ENCODE results near the gene GNA12. TPM values are rescaled to one million over a fixed set of nuclear protein-coding genes. Genes with fewer than 3 reads are reported as not detected.
A peak's percentile ranks its signal among the peaks of the same experiment; 100 is the strongest.

GNA12 gene
- total and polyA plus RNA-seq, 11 donors = 10.7 to 56.5 (median 34.9) TPM

DNA sequence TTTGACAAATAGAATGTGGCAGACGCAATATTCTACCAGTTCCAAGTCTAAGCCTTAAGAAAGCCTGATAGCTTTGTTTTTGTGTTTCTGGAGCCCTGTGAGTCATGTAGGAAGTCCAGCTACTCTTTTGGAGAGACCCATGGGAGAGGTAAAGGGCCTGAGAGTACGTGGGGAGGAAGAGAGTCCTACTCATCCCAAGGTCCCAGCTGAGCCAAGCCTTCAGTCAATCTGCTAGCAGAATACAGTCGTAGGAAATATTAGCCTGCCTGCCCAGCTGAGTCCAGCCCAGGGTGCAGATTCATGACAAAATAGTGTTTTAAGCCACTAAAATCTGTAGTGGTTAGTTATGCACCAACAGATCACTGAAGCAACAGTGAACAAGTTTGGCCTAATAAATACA lies 9.0 kb upstream of the GNA12 start:
- DNase-seq = peak in 2 of 5 donors; percentile 43 to 48
- intact Hi-C loops (cut with DNase I) = no loop called here
- Histone ChIP-seq H3K27me3 (no peaks in the 10 kb centered on the region), H3K36me3 (no peaks in the 10 kb centered on the region), H3K4me3 (no peak overlapping the region), H3K4me1 (peaks cover 0 to 20% (median 4%) of the 10 kb centered on the region in 12 donors), H3K9me3 (no peaks in the 10 kb centered on the region), H3K27ac (peak overlapping the region in 11 of 12 donors; percentile 9 to 63 (median 39))
- TF ChIP-seq, protein P1, sequence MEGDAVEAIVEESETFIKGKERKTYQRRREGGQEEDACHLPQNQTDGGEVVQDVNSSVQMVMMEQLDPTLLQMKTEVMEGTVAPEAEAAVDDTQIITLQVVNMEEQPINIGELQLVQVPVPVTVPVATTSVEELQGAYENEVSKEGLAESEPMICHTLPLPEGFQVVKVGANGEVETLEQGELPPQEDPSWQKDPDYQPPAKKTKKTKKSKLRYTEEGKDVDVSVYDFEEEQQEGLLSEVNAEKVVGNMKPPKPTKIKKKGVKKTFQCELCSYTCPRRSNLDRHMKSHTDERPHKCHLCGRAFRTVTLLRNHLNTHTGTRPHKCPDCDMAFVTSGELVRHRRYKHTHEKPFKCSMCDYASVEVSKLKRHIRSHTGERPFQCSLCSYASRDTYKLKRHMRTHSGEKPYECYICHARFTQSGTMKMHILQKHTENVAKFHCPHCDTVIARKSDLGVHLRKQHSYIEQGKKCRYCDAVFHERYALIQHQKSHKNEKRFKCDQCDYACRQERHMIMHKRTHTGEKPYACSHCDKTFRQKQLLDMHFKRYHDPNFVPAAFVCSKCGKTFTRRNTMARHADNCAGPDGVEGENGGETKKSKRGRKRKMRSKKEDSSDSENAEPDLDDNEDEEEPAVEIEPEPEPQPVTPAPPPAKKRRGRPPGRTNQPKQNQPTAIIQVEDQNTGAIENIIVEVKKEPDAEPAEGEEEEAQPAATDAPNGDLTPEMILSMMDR (IDR thresholded peaks at IDR 0.05) = no peak
- TF ChIP-seq POLR2A (IDR thresholded peaks at IDR 0.05) = no peak
- ATAC-seq = peak; percentile 33 to 85 (median 82)
- 25 to 62% (median 51%) methylated on average over 3 of the region's 3 CpGs for WGBS, 4 donors

DNA sequence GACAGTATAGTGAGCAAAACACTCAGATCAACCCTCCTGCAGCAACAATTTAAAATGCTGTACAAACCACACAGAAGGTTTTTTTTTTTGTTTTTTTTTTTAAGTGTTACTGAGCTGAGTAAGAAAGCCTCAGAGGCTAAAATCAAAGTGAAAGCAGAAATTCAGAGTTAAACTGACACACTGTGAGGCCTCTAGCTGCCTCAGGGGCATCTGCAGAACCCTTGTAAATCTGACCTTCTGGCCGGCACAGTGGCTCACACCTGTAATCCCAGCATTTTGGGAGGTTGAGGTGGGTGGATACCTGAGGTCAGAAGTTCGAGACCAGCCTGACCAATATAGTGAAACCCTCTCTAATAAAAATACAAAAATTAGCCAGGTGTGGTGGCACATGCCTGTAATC lies 7.4 kb upstream of the GNA12 start:
- intact Hi-C loops (cut with DNase I) = no loop called here
- ATAC-seq (no peak), DNase-seq (no peak)
- H3K27me3 ChIP-seq = no peaks in the 10 kb centered on the region
- H3K4me1 ChIP-seq = peaks cover 0 to 20% (median 4%) of the 10 kb centered on the region in 12 donors
- H3K9me3 ChIP-seq = no peaks in the 10 kb centered on the region
- 83 to 97% (median 91%) methylated on average over 2 of the region's 2 CpGs for WGBS, 4 donors
- H3K36me3 ChIP-seq = no peaks in the 10 kb centered on the region
- no peak for TF ChIP-seq POLR2A (IDR thresholded peaks at IDR 0.05)
- TF ChIP-seq, protein P1 (IDR thresholded peaks at IDR 0.05) = no peak
- H3K4me3 ChIP-seq = no peak overlapping the region
- peak overlapping the region in 1 of 12 donors; percentile 20 for H3K27ac ChIP-seq

DNA sequence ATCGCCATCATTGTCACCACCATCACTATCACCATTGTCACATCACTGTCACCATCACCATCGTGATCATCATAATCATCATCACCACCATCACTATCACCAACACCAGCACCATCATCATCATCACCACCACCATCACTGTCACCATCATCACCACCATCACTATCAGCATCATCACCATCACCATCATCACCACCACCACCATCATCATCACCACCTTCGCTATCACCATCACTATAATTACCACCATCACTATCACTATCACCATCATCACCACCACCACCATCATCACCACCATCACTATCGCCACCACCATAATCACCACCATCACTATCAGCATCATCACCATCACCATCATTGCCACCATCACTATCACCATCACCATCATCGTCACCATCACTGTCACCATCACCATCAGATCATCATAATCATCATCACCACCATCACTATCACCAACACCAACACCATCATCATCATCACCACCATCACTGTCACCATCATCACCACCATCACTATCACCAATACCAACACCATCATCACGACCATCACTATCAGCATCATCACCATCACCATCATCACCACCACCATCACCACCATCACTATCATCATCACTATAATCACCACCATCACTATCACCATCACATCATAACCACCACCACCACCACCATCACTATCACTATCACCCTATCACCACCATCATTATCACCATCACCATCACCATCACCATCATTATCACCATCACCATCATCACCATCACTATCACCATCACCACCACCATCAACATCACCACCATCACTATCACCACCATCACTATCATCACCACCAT lies 6.0 kb upstream of the GNA12 start:
- Histone ChIP-seq H3K36me3 (no peaks in the 10 kb centered on the region), H3K27ac (no peak overlapping the region), H3K4me1 (peaks cover 0 to 13% (median 4%) of the 10 kb centered on the region in 12 donors), H3K4me3 (no peak overlapping the region), H3K9me3 (no peaks in the 10 kb centered on the region), H3K27me3 (no peaks in the 10 kb centered on the region)
- WGBS, 4 donors = 93 to 97% (median 96%) methylated on average over 6 of the region's 6 CpGs
- DNase-seq (no peak), ATAC-seq (no peak)
- no peak for TF ChIP-seq POLR2A (IDR thresholded peaks at IDR 0.05)
- TF ChIP-seq, protein P1 (IDR thresholded peaks at IDR 0.05) = no peak
- intact Hi-C loops (cut with DNase I) = loop anchor here in 3 of 10 donors (10.0 kb wide), 1 partner anchor 115 kb away; no protein-coding TSS in a partner anchor

DNA sequence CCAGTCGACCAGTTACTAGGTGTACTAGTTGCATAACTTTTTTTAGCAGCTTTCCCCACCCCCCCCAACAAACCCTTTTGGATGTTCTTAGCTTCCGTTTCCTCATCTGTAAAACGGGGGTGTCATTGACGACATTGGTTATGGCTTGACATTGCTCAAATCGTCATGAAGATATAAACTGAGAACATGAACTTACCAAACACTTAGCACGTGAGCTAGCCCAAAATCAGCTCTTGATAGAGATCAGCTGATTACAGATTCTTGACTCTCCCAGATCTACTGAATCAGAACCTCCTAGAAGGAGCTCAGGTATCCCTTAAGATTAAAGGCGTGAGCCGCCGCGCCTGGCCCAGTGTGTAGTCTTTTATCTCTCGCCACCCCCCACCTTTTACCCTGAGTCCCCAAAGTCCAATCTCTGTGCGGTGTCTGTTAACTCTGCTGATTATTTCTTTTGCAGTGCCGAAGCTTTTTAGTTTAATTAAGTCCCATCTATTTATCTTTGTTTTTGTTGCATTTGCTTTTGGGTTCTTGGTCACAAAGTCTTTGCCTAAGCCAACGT lies 1.0 kb upstream of the GNA12 start:
- Histone ChIP-seq H3K27ac (peak overlapping the region in 3 of 12 donors; percentile 31 to 70 (median 58)), H3K36me3 (peaks cover 0 to 7% (median 0%) of the 10 kb centered on the region in 9 donors), H3K4me1 (peaks cover 0 to 38% (median 27%) of the 10 kb centered on the region in 12 donors), H3K4me3 (peak overlapping the region in 9 of 12 donors; percentile 45 to 94 (median 51)), H3K27me3 (no peaks in the 10 kb centered on the region), H3K9me3 (no peaks in the 10 kb centered on the region)
- intact Hi-C loops (cut with DNase I) = loop anchor here in 3 of 10 donors (10.0 kb wide), 1 partner anchor 110 kb away; no protein-coding TSS in a partner anchor
- DNase-seq (no peak), ATAC-seq (no peak)
- no peak for TF ChIP-seq POLR2A (IDR thresholded peaks at IDR 0.05)
- TF ChIP-seq, protein P1 (IDR thresholded peaks at IDR 0.05) = no peak
- WGBS, 4 donors = 79 to 83% (median 81%) methylated on average over 14 of the region's 14 CpGs
